Ovary (tissue), 3 donors: ENCODE data around the gene RNF187.

Source experiments
- EP300 ChIP-seq: sonication (generic); formaldehyde crosslinking; IDR thresholded peaks from one replicate; pipeline ENCODE4 v1.6.1; 2017; ENCODE audit warnings: antibody characterized with exemption
- POLR2A ChIP-seq: fragments of 450-650 bp; IDR thresholded peaks from one replicate; pipeline ENCODE4 v1.6.1; 2017; ENCODE audit warnings: antibody characterized with exemption, mild to moderate bottlenecking, moderate library complexity
- TF ChIP-seq, protein P1 (sequence below), 3 donors: fragments of 450-650 bp in 2 of 3; fragments of 200-600 bp in 1 of 3; IDR thresholded peaks; one replicate each; pipeline versions ENCODE4 v1.5.1 to v1.8.0; 2016 to 2022; ENCODE audit warnings: antibody characterized with exemption in 3 of 3, mild to moderate bottlenecking in 1 of 3
- donor health status: DM: no; HTN: no; CAD: no.

GRCh38 chr1:228494391-228494790 is 7.2 kb downstream of the RNF187 start:
- no peak for TF ChIP-seq POLR2A
- TF ChIP-seq, protein P1, sequence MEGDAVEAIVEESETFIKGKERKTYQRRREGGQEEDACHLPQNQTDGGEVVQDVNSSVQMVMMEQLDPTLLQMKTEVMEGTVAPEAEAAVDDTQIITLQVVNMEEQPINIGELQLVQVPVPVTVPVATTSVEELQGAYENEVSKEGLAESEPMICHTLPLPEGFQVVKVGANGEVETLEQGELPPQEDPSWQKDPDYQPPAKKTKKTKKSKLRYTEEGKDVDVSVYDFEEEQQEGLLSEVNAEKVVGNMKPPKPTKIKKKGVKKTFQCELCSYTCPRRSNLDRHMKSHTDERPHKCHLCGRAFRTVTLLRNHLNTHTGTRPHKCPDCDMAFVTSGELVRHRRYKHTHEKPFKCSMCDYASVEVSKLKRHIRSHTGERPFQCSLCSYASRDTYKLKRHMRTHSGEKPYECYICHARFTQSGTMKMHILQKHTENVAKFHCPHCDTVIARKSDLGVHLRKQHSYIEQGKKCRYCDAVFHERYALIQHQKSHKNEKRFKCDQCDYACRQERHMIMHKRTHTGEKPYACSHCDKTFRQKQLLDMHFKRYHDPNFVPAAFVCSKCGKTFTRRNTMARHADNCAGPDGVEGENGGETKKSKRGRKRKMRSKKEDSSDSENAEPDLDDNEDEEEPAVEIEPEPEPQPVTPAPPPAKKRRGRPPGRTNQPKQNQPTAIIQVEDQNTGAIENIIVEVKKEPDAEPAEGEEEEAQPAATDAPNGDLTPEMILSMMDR (IDR thresholded peaks at IDR 0.05): no peak
- TF ChIP-seq EP300: no peak
